WTC11 (cell line): ENCODE data around the gene CLN6.

Experiments
- CREB1 ChIP-seq: sonication (generic); formaldehyde crosslinking; IDR thresholded peaks from 2 replicates; pipeline ENCODE4 v1.8.0; 2023; ENCODE audit warnings: mild to moderate bottlenecking, missing genetic modification reagents
- CTCF ChIP-seq: fragments of 200-600 bp; IDR thresholded peaks from 2 replicates; pipeline ENCODE4 v1.8.0; 2022; ENCODE audit warnings: antibody characterized with exemption
- FOXJ3 ChIP-seq: sonication (generic); formaldehyde crosslinking; IDR thresholded peaks from 2 replicates; pipeline ENCODE4 v1.9.0; 2021; ENCODE audit warnings: missing genetic modification reagents, mild to moderate bottlenecking, borderline replicate concordance
- GTF2I ChIP-seq: fragments of 250-450 bp; sonication (Bioruptor Pico); conservative IDR thresholded peaks from 2 replicates; pipeline ENCODE4 v1.4.0; 2021; ENCODE audit warnings: mild to moderate bottlenecking
- IRF1 ChIP-seq: sonication (generic); formaldehyde crosslinking; IDR thresholded peaks from 2 replicates; pipeline ENCODE4 v1.8.0; 2023; ENCODE audit warnings: missing genetic modification reagents
- IRF2 ChIP-seq: sonication (generic); formaldehyde crosslinking; IDR thresholded peaks from 2 replicates; pipeline ENCODE4 v1.8.0; 2022; ENCODE audit warnings: low read depth, missing genetic modification reagents, borderline replicate concordance
- JUN ChIP-seq: sonication (generic); formaldehyde crosslinking; IDR thresholded peaks from 2 replicates; pipeline ENCODE4 v1.8.0; 2023; ENCODE audit warnings: mild to moderate bottlenecking, missing genetic modification reagents
- NFYB ChIP-seq: sonication (generic); formaldehyde crosslinking; conservative IDR thresholded peaks from 2 replicates; pipeline ENCODE4 v1.8.0; 2022; ENCODE audit warnings: low read depth, missing genetic modification reagents
- NR1H2 ChIP-seq: sonication (generic); formaldehyde crosslinking; IDR thresholded peaks from 2 replicates; pipeline ENCODE4 v1.9.0; 2021; ENCODE audit warnings: mild to moderate bottlenecking, moderate library complexity, missing genetic modification reagents
- PREB ChIP-seq: sonication (generic); formaldehyde crosslinking; IDR thresholded peaks from 2 replicates; pipeline ENCODE4 v1.8.1; 2022; ENCODE audit warnings: mild to moderate bottlenecking, missing genetic modification reagents, moderate library complexity, borderline replicate concordance
- TEAD4 ChIP-seq: sonication (generic); formaldehyde crosslinking; IDR thresholded peaks from 2 replicates; pipeline ENCODE4 v1.8.0; 2022; ENCODE audit warnings: mild to moderate bottlenecking, missing genetic modification reagents
- ZNF423 ChIP-seq: fragments of 250-450 bp; sonication (Bioruptor Pico); IDR thresholded peaks from 2 replicates; pipeline ENCODE4 v2.1.2; 2022; ENCODE audit warnings: mild to moderate bottlenecking, moderate library complexity
- TF ChIP-seq, protein P1 (sequence below): sonication (generic); formaldehyde crosslinking; IDR thresholded peaks from 2 replicates; pipeline ENCODE4 v1.8.1; 2023; ENCODE audit warnings: mild to moderate bottlenecking, missing genetic modification reagents, moderate library complexity
- TF ChIP-seq, protein P2 (sequence below): sonication (generic); formaldehyde crosslinking; conservative IDR thresholded peaks from 2 replicates; pipeline ENCODE4 v1.8.1; 2022; ENCODE audit warnings: mild to moderate bottlenecking, missing genetic modification reagents

GRCh38 chr15:68213991-68214837 is 15.3 kb downstream of the CLN6 start:
- TF ChIP-seq CTCF, result no peak
- no peak for TF ChIP-seq PREB (CRISPR knock-in tag)
- no peak for TF ChIP-seq NR1H2 (CRISPR knock-in tag)
- TF ChIP-seq FOXJ3, result no peak
- no peak for TF ChIP-seq ZNF423 (CRISPR knock-in tag)
- TF ChIP-seq, protein P1, sequence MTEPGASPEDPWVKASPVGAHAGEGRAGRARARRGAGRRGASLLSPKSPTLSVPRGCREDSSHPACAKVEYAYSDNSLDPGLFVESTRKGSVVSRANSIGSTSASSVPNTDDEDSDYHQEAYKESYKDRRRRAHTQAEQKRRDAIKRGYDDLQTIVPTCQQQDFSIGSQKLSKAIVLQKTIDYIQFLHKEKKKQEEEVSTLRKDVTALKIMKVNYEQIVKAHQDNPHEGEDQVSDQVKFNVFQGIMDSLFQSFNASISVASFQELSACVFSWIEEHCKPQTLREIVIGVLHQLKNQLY (CRISPR knock-in tag), result no peak
- TF ChIP-seq CREB1, result no peak
- no peak for TF ChIP-seq IRF2 (CRISPR knock-in tag)
- TF ChIP-seq JUN (CRISPR knock-in tag), result no peak
- no peak for TF ChIP-seq IRF1 (CRISPR knock-in tag)
- no peak for TF ChIP-seq GTF2I (CRISPR knock-in tag)
- no peak for TF ChIP-seq NFYB (CRISPR knock-in tag)
- TF ChIP-seq TEAD4, result no peak
- TF ChIP-seq, protein P2, sequence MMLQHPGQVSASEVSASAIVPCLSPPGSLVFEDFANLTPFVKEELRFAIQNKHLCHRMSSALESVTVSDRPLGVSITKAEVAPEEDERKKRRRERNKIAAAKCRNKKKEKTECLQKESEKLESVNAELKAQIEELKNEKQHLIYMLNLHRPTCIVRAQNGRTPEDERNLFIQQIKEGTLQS (CRISPR knock-in tag), result no peak
